HepG2 (cell line): ENCODE data around the gene MAST1. TPM values are rescaled to one million over a fixed set of nuclear protein-coding genes. Genes with fewer than 3 reads are reported as not detected.
A peak's percentile ranks its signal among the peaks of the same experiment; 100 is the strongest.

Experiments used
- ATF7 ChIP-seq, 2 experiments: fragments of 450-650 bp in 1 of 2; sonication (generic) in 1 of 2; formaldehyde crosslinking in 1 of 2; IDR thresholded peaks; 2 replicates each; pipeline versions ENCODE4 v1.4.0 to v1.6.1; 2016 to 2020; ENCODE audit warnings: antibody characterized with exemption in 1 of 2, mild to moderate bottlenecking in 1 of 2, missing genetic modification reagents in 1 of 2
- FOXK2 ChIP-seq: fragments of 450-650 bp; IDR thresholded peaks from 2 replicates; pipeline ENCODE4 v1.6.1; 2016
- HNRNPUL1 ChIP-seq: fragments of 200-400 bp; formaldehyde crosslinking; IDR thresholded peaks from 2 replicates; pipeline ENCODE4 v1.6.1; 2017; ENCODE audit warnings: low read depth, mild to moderate bottlenecking, low read length, moderate library complexity
- KAT7 ChIP-seq: IDR thresholded peaks from 2 replicates; pipeline ENCODE4 v1.6.1; 2018; ENCODE audit warnings: borderline replicate concordance, missing compliant biosample characterization
- KLF12 ChIP-seq: sonication (generic); formaldehyde crosslinking; IDR thresholded peaks from 2 replicates; pipeline ENCODE4 v1.4.0; 2020; ENCODE audit warnings: missing genetic modification reagents, borderline replicate concordance
- KLF15 ChIP-seq: sonication (generic); formaldehyde crosslinking; IDR thresholded peaks from 2 replicates; pipeline ENCODE4 v1.8.1; 2023; ENCODE audit warnings: borderline replicate concordance, mild to moderate bottlenecking, inconsistent platforms, missing genetic modification reagents, mixed read lengths
- NR2C2 ChIP-seq: sonication (generic); formaldehyde crosslinking; IDR thresholded peaks from 2 replicates; pipeline ENCODE4 v1.4.0; 2020; ENCODE audit warnings: missing genetic modification reagents, mild to moderate bottlenecking, moderate library complexity, borderline replicate concordance
- REL ChIP-seq: sonication (generic); formaldehyde crosslinking; conservative IDR thresholded peaks from 2 replicates; pipeline ENCODE4 v1.8.0; 2022; ENCODE audit warnings: mild to moderate bottlenecking, missing genetic modification reagents, moderate library complexity
- SP140L ChIP-seq: sonication (generic); formaldehyde crosslinking; IDR thresholded peaks from 2 replicates; pipeline ENCODE4 v1.4.0; 2020; ENCODE audit warnings: missing genetic modification reagents, borderline replicate concordance
- STAT5B ChIP-seq: sonication (generic); formaldehyde crosslinking; IDR thresholded peaks from 2 replicates; pipeline ENCODE4 v1.4.0; 2020; ENCODE audit warnings: missing genetic modification reagents
- THYN1 ChIP-seq: sonication (generic); formaldehyde crosslinking; IDR thresholded peaks from 2 replicates; pipeline ENCODE4 v1.8.1; 2023; ENCODE audit warnings: low read depth, mild to moderate bottlenecking, moderate library complexity, missing genetic modification reagents, borderline replicate concordance
- ZFP36L1 ChIP-seq: sonication (generic); formaldehyde crosslinking; IDR thresholded peaks from 2 replicates; pipeline ENCODE4 v1.8.0; 2022; ENCODE audit warnings: mild to moderate bottlenecking, missing genetic modification reagents, moderate library complexity
- ZMYM4 ChIP-seq: sonication (generic); formaldehyde crosslinking; IDR thresholded peaks from 2 replicates; pipeline ENCODE4 v1.8.1; 2023; ENCODE audit warnings: mild to moderate bottlenecking, missing genetic modification reagents
- ZNF350 ChIP-seq: sonication (generic); formaldehyde crosslinking; IDR thresholded peaks from 2 replicates; pipeline ENCODE4 v1.4.0; 2020; ENCODE audit warnings: mild to moderate bottlenecking, low read depth, missing genetic modification reagents, borderline replicate concordance
- ZNF572 ChIP-seq: sonication (generic); formaldehyde crosslinking; IDR thresholded peaks from 2 replicates; pipeline ENCODE4 v1.5.1; 2020; ENCODE audit warnings: mild to moderate bottlenecking, missing genetic modification reagents
- ZSCAN20 ChIP-seq: sonication (generic); formaldehyde crosslinking; IDR thresholded peaks from 2 replicates; pipeline ENCODE4 v1.4.0; 2020; ENCODE audit warnings: missing genetic modification reagents, mild to moderate bottlenecking, borderline replicate concordance
- polyA plus RNA-seq, 8 experiments: library from polyadenylated mRNA; depleted of rRNA in 3 of 8; stranded (reverse) in 7 of 8; unstranded in 1 of 8; fragments of >200 nt; fragmentation: Illumina TruSeq in 4 of 8; extraction: Trizol in 4 of 8; gene quantifications; 2 replicates each; pipeline versions ENCODE4 v1.2.1 to v1.2.3, GENCODE V29; 2011 to 2016; ENCODE audit warnings: low read depth in 4 of 8, missing spikeins in 1 of 8, mixed read lengths in 1 of 8; ENCODE audit not compliant: insufficient read depth in 1 of 8
- total RNA-seq, 5 experiments: library from RNA; depleted of rRNA; stranded (reverse); fragments of >200 nt; fragmentation: Illumina TruSeq; extraction: Trizol; gene quantifications; 2 replicates each; pipeline ENCODE4 v1.2.3, GENCODE V29; 2016; ENCODE audit warnings: low read depth in 1 of 5
- TF ChIP-seq, protein P1 (sequence below): sonication (generic); formaldehyde crosslinking; conservative IDR thresholded peaks from 2 replicates; pipeline ENCODE4 v1.4.0; 2020; ENCODE audit warnings: missing genetic modification reagents
- TF ChIP-seq, protein P2 (sequence below): sonication (generic); formaldehyde crosslinking; IDR thresholded peaks from 2 replicates; pipeline ENCODE4 v1.5.1; 2020; ENCODE audit warnings: missing genetic modification reagents, mild to moderate bottlenecking, borderline replicate concordance
- TF ChIP-seq, protein P3 (sequence below): sonication (generic); formaldehyde crosslinking; IDR thresholded peaks from 2 replicates; pipeline ENCODE4 v1.4.0; 2020; ENCODE audit warnings: low read depth, missing genetic modification reagents
- TF ChIP-seq, protein P4 (sequence below): sonication (generic); formaldehyde crosslinking; IDR thresholded peaks from 2 replicates; pipeline ENCODE4 v1.5.0; 2020; ENCODE audit warnings: missing genetic modification reagents, mild to moderate bottlenecking, borderline replicate concordance

MAST1 gene
- total and polyA plus RNA-seq, 2 of the 13 experiments (the other 11 are each of a cell fraction or from before 2014, with no cell fraction given): 0.73 to 4.7 TPM

DNA sequence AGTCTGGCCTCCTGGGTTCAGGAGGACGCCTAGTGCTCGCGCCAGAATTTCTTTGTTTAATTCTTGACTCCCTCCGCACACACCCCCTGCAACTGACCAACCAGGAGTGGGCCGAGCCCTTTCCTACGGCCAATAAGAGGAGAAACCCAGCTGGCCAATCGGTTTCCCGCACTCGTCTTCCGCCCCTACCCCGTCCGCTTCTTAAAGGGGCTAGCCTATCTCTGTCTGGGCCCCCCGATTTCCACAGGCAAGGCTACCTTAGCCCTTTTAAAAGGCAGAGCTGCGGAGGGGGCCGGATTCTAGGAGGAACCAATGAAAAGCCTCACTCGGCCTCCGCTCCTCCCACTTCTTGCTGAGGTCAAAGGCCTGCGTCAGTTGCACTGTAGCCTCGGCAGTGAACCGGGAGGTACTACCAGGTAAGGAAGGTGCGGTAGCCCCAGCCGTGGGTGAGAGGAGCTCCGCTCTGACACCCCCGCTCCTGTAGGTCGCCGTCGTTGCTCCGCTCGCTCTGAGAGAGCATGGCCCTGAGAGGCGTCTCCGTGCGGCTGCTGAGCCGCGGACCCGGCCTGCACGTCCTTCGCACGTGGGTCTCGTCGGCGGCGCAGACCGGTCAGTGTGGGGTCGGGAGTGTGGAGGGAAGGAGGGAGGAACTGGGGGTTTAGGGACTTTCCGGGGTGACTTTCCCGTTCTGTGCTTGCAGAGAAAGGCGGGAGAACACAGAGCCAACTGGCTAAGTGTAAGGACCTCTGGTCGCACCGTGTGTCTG lies 52.7 kb downstream of the MAST1 start, which contains the start of gene GCDH (continued):
- TF ChIP-seq, protein P1, sequence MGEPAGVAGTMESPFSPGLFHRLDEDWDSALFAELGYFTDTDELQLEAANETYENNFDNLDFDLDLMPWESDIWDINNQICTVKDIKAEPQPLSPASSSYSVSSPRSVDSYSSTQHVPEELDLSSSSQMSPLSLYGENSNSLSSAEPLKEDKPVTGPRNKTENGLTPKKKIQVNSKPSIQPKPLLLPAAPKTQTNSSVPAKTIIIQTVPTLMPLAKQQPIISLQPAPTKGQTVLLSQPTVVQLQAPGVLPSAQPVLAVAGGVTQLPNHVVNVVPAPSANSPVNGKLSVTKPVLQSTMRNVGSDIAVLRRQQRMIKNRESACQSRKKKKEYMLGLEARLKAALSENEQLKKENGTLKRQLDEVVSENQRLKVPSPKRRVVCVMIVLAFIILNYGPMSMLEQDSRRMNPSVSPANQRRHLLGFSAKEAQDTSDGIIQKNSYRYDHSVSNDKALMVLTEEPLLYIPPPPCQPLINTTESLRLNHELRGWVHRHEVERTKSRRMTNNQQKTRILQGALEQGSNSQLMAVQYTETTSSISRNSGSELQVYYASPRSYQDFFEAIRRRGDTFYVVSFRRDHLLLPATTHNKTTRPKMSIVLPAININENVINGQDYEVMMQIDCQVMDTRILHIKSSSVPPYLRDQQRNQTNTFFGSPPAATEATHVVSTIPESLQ (CRISPR knock-in tag): no peak
- TF ChIP-seq ZNF350 (CRISPR knock-in tag): peak; percentile 91
- no peak for TF ChIP-seq STAT5B
- TF ChIP-seq KAT7 (CRISPR knock-in tag): no peak
- no peak for TF ChIP-seq KLF12
- no peak for TF ChIP-seq SP140L (CRISPR knock-in tag)
- TF ChIP-seq, protein P2, sequence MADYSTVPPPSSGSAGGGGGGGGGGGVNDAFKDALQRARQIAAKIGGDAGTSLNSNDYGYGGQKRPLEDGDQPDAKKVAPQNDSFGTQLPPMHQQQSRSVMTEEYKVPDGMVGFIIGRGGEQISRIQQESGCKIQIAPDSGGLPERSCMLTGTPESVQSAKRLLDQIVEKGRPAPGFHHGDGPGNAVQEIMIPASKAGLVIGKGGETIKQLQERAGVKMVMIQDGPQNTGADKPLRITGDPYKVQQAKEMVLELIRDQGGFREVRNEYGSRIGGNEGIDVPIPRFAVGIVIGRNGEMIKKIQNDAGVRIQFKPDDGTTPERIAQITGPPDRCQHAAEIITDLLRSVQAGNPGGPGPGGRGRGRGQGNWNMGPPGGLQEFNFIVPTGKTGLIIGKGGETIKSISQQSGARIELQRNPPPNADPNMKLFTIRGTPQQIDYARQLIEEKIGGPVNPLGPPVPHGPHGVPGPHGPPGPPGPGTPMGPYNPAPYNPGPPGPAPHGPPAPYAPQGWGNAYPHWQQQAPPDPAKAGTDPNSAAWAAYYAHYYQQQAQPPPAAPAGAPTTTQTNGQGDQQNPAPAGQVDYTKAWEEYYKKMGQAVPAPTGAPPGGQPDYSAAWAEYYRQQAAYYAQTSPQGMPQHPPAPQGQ (CRISPR knock-in tag): no peak
- TF ChIP-seq, protein P3, sequence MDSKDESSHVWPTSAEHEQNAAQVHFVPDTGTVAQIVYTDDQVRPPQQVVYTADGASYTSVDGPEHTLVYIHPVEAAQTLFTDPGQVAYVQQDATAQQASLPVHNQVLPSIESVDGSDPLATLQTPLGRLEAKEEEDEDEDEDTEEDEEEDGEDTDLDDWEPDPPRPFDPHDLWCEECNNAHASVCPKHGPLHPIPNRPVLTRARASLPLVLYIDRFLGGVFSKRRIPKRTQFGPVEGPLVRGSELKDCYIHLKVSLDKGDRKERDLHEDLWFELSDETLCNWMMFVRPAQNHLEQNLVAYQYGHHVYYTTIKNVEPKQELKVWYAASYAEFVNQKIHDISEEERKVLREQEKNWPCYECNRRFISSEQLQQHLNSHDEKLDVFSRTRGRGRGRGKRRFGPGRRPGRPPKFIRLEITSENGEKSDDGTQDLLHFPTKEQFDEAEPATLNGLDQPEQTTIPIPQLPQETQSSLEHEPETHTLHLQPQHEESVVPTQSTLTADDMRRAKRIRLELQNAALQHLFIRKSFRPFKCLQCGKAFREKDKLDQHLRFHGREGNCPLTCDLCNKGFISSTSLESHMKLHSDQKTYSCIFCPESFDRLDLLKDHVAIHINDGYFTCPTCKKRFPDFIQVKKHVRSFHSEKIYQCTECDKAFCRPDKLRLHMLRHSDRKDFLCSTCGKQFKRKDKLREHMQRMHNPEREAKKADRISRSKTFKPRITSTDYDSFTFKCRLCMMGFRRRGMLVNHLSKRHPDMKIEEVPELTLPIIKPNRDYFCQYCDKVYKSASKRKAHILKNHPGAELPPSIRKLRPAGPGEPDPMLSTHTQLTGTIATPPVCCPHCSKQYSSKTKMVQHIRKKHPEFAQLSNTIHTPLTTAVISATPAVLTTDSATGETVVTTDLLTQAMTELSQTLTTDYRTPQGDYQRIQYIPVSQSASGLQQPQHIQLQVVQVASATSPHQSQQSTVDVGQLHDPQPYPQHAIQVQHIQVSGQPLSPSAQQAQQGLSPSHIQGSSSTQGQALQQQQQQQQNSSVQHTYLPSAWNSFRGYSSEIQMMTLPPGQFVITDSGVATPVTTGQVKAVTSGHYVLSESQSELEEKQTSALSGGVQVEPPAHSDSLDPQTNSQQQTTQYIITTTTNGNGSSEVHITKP (CRISPR knock-in tag): peak; percentile 45; the same call in 1 of the 2 replicates
- TF ChIP-seq ATF7 (IDR thresholded peaks at IDR 0.05): no peak
- 0 out of 2 replicates have a peak, but pooled peaks have one; percentile 32 for TF ChIP-seq ATF7 (CRISPR knock-in tag; IDR thresholded peaks at IDR 0.05)
- no peak for TF ChIP-seq HNRNPUL1
- no peak for TF ChIP-seq ZNF572 (CRISPR knock-in tag)
- TF ChIP-seq THYN1 (CRISPR knock-in tag): no peak
- no peak for TF ChIP-seq ZFP36L1 (CRISPR knock-in tag)
- TF ChIP-seq REL (CRISPR knock-in tag): no peak
- peak; percentile 73 for TF ChIP-seq ZMYM4
- TF ChIP-seq, protein P4, sequence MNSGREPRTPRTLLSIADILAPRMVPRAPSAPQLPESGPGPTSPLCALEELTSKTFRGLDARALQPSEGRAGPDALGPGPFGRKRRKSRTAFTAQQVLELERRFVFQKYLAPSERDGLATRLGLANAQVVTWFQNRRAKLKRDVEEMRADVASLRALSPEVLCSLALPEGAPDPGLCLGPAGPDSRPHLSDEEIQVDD: 0 out of 2 replicates have a peak, but pooled peaks have one; percentile 29
- TF ChIP-seq ZSCAN20 (CRISPR knock-in tag): no peak
- peak; percentile 91 for TF ChIP-seq NR2C2 (CRISPR knock-in tag)
- TF ChIP-seq KLF15 (CRISPR knock-in tag): peak; percentile 40; the same call in 1 of the 2 replicates
- no peak for TF ChIP-seq FOXK2
